Islet precursor cell (in vitro differentiated cells): ENCODE results near the gene PIP5K1B.
A peak's percentile ranks its signal among the peaks of the same experiment; 100 is the strongest.

ENCODE experiments used
- DNase-seq: peaks from one replicate; pipeline ENCODE4 v3.0.0-alpha.2; 2018

PIP5K1B gene

GRCh38 chr9:68821911-68822310 lies 116.9 kb downstream of the PIP5K1B start:
- DNase-seq, result no peak

- no peak for DNase-seq
Measured at GRCh38 chr9:68822596-68823165, 117.6 kb downstream of the PIP5K1B start.

GRCh38 chr9:68825762-68826472 lies 120.9 kb downstream of the PIP5K1B start:
- DNase-seq, result no peak

- no peak for DNase-seq
Measured at GRCh38 chr9:68827837-68828744, 123.1 kb downstream of the PIP5K1B start.

GRCh38 chr9:68832101-68832500 lies 127.1 kb downstream of the PIP5K1B start:
- no peak for DNase-seq

- DNase-seq, result no peak
Measured at GRCh38 chr9:68832861-68833518, 128.0 kb downstream of the PIP5K1B start.

- no peak for DNase-seq
Measured at GRCh38 chr9:68834931-68835520, 130.0 kb downstream of the PIP5K1B start.

- DNase-seq, result peak; percentile 54
Measured at GRCh38 chr9:68836788-68837187, 131.7 kb downstream of the PIP5K1B start.

GRCh38 chr9:68838245-68838644 lies 133.2 kb downstream of the PIP5K1B start:
- DNase-seq, result no peak

GRCh38 chr9:68841276-68842052 lies 136.4 kb downstream of the PIP5K1B start:
- no peak for DNase-seq

GRCh38 chr9:68842568-68842967 lies 137.5 kb downstream of the PIP5K1B start:
- DNase-seq, result no peak

GRCh38 chr9:68843239-68843638 lies 138.2 kb downstream of the PIP5K1B start:
- no peak for DNase-seq

- no peak for DNase-seq
Measured at GRCh38 chr9:68844157-68844556, 139.1 kb downstream of the PIP5K1B start.

- peak; percentile 64 for DNase-seq
Measured at GRCh38 chr9:68844631-68845612, 139.9 kb downstream of the PIP5K1B start.

GRCh38 chr9:68847765-68848164 lies 142.7 kb downstream of the PIP5K1B start:
- DNase-seq, result no peak

GRCh38 chr9:68851657-68852056 lies 146.6 kb downstream of the PIP5K1B start:
- peak; percentile 79 for DNase-seq

- DNase-seq, result no peak
Measured at GRCh38 chr9:68852941-68853340, 147.9 kb downstream of the PIP5K1B start.

- DNase-seq, result no peak
Measured at GRCh38 chr9:68859347-68859746, 154.3 kb downstream of the PIP5K1B start.

GRCh38 chr9:68860419-68860818 lies 155.4 kb downstream of the PIP5K1B start:
- DNase-seq, result no peak

GRCh38 chr9:68861436-68861835 lies 156.4 kb downstream of the PIP5K1B start:
- DNase-seq, result no peak

GRCh38 chr9:68867066-68867465 lies 162.0 kb downstream of the PIP5K1B start:
- DNase-seq, result no peak
